WTC11 (cell line): ENCODE results near the gene SLC30A2. TPM values are rescaled to one million over a fixed set of nuclear protein-coding genes. Genes with fewer than 3 reads are reported as not detected.

Source experiments
- ATAC-seq: fragments of 200-7000 bp; cut with Tn5 transposase; 2 replicates; pipeline ENCODE4 v1.10.0; 2021; ENCODE audit warnings: mild to moderate bottlenecking, moderate library complexity
- CTCF ChIA-PET: fragments of 300-600 bp; sonication (Branson Sonifier 250); formaldehyde crosslinking; loops from one replicate; lab custom pipeline; 2021; ENCODE audit warnings: antibody characterized with exemption; lab: Charles Lee
- POLR2A ChIA-PET: fragments of 350-600 bp; sonication (Branson Sonifier 250); formaldehyde crosslinking; loops from one replicate; lab custom pipeline; 2021; ENCODE audit warnings: antibody characterized with exemption; lab: Charles Lee
- DNase-seq: peaks from one replicate; pipeline ENCODE4 v3.0.0; 2021; ENCODE audit warnings: low spot score
- H3K27ac Mint-ChIP-seq: 2 replicates; pipeline ENCODE4 v1.8.0; 2021; ENCODE audit warnings: mixed read lengths
- H3K27me3 Mint-ChIP-seq: 2 replicates; pipeline ENCODE4 v1.8.0; 2021; ENCODE audit warnings: low read depth, mild to moderate bottlenecking, moderate library complexity, mixed read lengths
- H3K36me3 Mint-ChIP-seq: 2 replicates; pipeline ENCODE4 v1.8.0; 2021; ENCODE audit warnings: mixed read lengths
- H3K4me1 Mint-ChIP-seq: 2 replicates; pipeline ENCODE4 v1.8.0; 2022; ENCODE audit warnings: mixed read lengths
- H3K4me3 Mint-ChIP-seq: 2 replicates; pipeline ENCODE4 v1.8.0; 2021; ENCODE audit warnings: mild to moderate bottlenecking, moderate library complexity, mixed read lengths
- H3K9me3 Mint-ChIP-seq: 2 replicates; pipeline ENCODE4 v1.8.0; 2021; ENCODE audit warnings: mixed read lengths
- CBFB ChIP-seq: sonication (generic); formaldehyde crosslinking; IDR thresholded peaks from 2 replicates; pipeline ENCODE4 v1.8.1; 2022; ENCODE audit warnings: mild to moderate bottlenecking, low read depth, missing genetic modification reagents
- ESRRA ChIP-seq: sonication (generic); formaldehyde crosslinking; IDR thresholded peaks from 2 replicates; pipeline ENCODE4 v1.8.1; 2022; ENCODE audit warnings: mild to moderate bottlenecking, missing genetic modification reagents, borderline replicate concordance
- NFATC4 ChIP-seq: fragments of 250-450 bp; sonication (Bioruptor Pico); IDR thresholded peaks from 2 replicates; pipeline ENCODE4 v1.9.0; 2021; ENCODE audit warnings: mild to moderate bottlenecking
- NFYB ChIP-seq: sonication (generic); formaldehyde crosslinking; conservative IDR thresholded peaks from 2 replicates; pipeline ENCODE4 v1.8.0; 2022; ENCODE audit warnings: low read depth, missing genetic modification reagents
- PREB ChIP-seq: sonication (generic); formaldehyde crosslinking; IDR thresholded peaks from 2 replicates; pipeline ENCODE4 v1.8.1; 2022; ENCODE audit warnings: mild to moderate bottlenecking, missing genetic modification reagents, moderate library complexity, borderline replicate concordance
- RELA ChIP-seq: sonication (generic); formaldehyde crosslinking; IDR thresholded peaks from 2 replicates; pipeline ENCODE4 v1.8.1; 2022; ENCODE audit warnings: missing genetic modification reagents, mild to moderate bottlenecking, borderline replicate concordance
- ZNF138 ChIP-seq: sonication (generic); formaldehyde crosslinking; conservative IDR thresholded peaks from 2 replicates; pipeline ENCODE4 v1.8.1; 2022; ENCODE audit warnings: mild to moderate bottlenecking, moderate library complexity, missing genetic modification reagents
- ZNF263 ChIP-seq: sonication (generic); formaldehyde crosslinking; IDR thresholded peaks from 2 replicates; pipeline ENCODE4 v1.8.1; 2022; ENCODE audit warnings: low read depth, mild to moderate bottlenecking, moderate library complexity, missing genetic modification reagents
- ZNF416 ChIP-seq: fragments of 250-450 bp; sonication (Bioruptor Pico); IDR thresholded peaks from 2 replicates; pipeline ENCODE4 v1.9.0; 2021; ENCODE audit warnings: mild to moderate bottlenecking, inconsistent platforms
- ZNF425 ChIP-seq: fragments of 250-450 bp; sonication (Bioruptor Pico); conservative IDR thresholded peaks from 2 replicates; pipeline ENCODE4 v1.9.0; 2021; ENCODE audit warnings: mild to moderate bottlenecking
- total RNA-seq: library from RNA; stranded (reverse); gene quantifications from 3 replicates; pipeline ENCODE4 v1.2.3, GENCODE V29; 2021
- TF ChIP-seq, protein P1 (sequence below): sonication (generic); formaldehyde crosslinking; IDR thresholded peaks from 2 replicates; pipeline ENCODE4 v1.8.0; 2023; ENCODE audit warnings: missing genetic modification reagents
- TF ChIP-seq, protein P2 (sequence below): fragments of 250-450 bp; sonication (Bioruptor Pico); IDR thresholded peaks from 2 replicates; pipeline ENCODE4 v1.8.0; 2021; ENCODE audit warnings: mild to moderate bottlenecking
- TF ChIP-seq, protein P3 (sequence below): sonication (generic); formaldehyde crosslinking; conservative IDR thresholded peaks from 2 replicates; pipeline ENCODE4 v1.8.1; 2023; ENCODE audit warnings: mild to moderate bottlenecking, low read depth, missing genetic modification reagents, moderate library complexity
- TF ChIP-seq, protein P4 (sequence below): sonication (generic); formaldehyde crosslinking; IDR thresholded peaks from 2 replicates; pipeline ENCODE4 v1.8.1; 2022; ENCODE audit warnings: mild to moderate bottlenecking, moderate library complexity, missing genetic modification reagents
- TF ChIP-seq, protein P5 (sequence below): fragments of 250-450 bp; sonication (Bioruptor Pico); IDR thresholded peaks from 2 replicates; pipeline ENCODE4 v1.9.0; 2021; ENCODE audit warnings: mild to moderate bottlenecking

Gene SLC30A2
- total RNA-seq, 1 experiment from 2014 or later = 0.15 TPM

DNA sequence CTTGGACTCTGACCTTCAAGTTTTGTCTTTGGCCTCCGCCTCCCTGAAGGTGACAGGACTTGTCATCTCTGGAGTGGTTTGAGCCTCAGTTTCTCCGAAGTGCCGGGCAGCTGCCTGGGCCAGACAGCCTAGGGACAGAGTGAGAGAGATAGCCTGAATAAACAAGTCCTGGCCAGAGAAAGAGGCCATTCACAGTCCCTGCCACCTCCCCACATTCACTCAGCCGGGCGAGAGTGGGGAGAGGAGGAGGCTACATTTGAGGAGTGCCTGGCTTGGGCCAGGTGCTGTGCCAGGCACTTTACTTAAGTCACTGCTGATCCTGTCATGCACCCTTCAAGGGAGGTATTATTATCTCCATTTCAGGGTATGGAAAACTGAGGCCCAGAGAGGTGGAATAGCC lies 20.9 kb downstream of the SLC30A2 start (continued):
- TF ChIP-seq PREB (CRISPR knock-in tag) (no peak), ZNF416 (CRISPR knock-in tag) (no peak), NFYB (no peak)
- TF ChIP-seq, protein P1, sequence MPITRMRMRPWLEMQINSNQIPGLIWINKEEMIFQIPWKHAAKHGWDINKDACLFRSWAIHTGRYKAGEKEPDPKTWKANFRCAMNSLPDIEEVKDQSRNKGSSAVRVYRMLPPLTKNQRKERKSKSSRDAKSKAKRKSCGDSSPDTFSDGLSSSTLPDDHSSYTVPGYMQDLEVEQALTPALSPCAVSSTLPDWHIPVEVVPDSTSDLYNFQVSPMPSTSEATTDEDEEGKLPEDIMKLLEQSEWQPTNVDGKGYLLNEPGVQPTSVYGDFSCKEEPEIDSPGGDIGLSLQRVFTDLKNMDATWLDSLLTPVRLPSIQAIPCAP (CRISPR knock-in tag) = no peak
- TF ChIP-seq, all 79 proteins: peak for 0

DNA sequence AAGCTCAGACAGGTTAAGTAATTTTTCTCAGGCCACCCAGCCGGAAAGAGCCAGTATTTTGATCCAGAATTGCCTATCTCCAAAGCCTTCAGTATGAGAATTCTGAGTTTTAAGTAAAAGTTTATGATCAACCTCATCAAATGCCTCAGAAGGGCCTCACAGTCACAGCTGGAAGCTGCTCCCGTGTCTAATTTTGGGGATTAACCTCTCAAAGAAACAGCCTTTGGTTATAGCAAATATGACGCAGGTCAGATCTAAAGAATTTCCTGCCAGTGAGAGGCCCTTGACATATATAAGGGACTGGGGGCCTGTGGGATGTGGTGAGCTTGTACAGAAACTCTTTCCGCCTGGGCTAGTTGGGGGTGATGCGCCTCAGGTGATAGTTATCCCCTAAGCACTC lies 22.1 kb downstream of the SLC30A2 start:
- ChIA-PET CTCF (interaction anchor here (1.4 to 1.8 kb wide), 2 partner anchors 12 to 13 kb away, joined by 3 to 9 read pairs; no protein-coding TSS in a partner anchor), POLR2A (interaction anchor here (1.0 kb wide), 1 partner anchor 71 kb away, joined by 3 read pairs; no protein-coding TSS in a partner anchor)
- Mint-ChIP-seq H3K4me3 (no peak overlapping the region), H3K4me1 (peaks cover 18% of the 10 kb centered on the region), H3K27me3 (no peaks in the 10 kb centered on the region; the same call in 1 of the 2 replicates), H3K9me3 (no peaks in the 10 kb centered on the region), H3K27ac (no peak overlapping the region), H3K36me3 (no peaks in the 10 kb centered on the region)
- no peak for DNase-seq
- ATAC-seq = no peak
- TF ChIP-seq RELA (no peak), NFATC4 (CRISPR knock-in tag) (no peak), ZNF263 (CRISPR knock-in tag) (no peak), CBFB (no peak)
- TF ChIP-seq, protein P2, sequence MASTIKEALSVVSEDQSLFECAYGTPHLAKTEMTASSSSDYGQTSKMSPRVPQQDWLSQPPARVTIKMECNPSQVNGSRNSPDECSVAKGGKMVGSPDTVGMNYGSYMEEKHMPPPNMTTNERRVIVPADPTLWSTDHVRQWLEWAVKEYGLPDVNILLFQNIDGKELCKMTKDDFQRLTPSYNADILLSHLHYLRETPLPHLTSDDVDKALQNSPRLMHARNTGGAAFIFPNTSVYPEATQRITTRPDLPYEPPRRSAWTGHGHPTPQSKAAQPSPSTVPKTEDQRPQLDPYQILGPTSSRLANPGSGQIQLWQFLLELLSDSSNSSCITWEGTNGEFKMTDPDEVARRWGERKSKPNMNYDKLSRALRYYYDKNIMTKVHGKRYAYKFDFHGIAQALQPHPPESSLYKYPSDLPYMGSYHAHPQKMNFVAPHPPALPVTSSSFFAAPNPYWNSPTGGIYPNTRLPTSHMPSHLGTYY (CRISPR knock-in tag) = no peak

DNA sequence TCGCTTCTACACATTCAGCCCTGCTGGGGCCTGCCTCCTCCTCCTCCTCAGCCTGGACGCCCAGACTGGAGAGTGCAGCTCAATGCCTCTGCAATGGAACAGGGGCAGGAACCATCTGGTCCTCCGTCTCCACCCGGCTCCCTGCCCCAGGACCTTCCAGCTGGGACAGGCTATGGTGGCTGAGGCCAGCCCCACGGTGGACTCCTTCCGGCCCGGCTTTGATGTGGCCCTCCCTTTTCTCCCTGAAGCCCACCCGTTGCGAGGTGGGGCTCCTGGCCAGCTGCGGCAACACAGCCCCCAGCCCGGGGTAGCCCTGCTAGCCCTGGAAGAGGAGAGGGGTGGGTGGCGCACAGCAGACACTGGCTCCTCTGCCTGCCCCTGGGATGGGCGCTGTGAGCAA lies 22.9 kb downstream of the SLC30A2 start:
- Mint-ChIP-seq H3K9me3 (no peaks in the 10 kb centered on the region), H3K4me3 (no peak overlapping the region), H3K36me3 (no peaks in the 10 kb centered on the region)
- CTCF ChIA-PET = interaction anchor here (1.1 to 4.3 kb wide), 5 partner anchors 11 to 127 kb away, joined by 3 to 27 read pairs (median 7); partner anchors contain the start of gene PAFAH2
- POLR2A ChIA-PET = no interaction called here
- TF ChIP-seq, protein P3, sequence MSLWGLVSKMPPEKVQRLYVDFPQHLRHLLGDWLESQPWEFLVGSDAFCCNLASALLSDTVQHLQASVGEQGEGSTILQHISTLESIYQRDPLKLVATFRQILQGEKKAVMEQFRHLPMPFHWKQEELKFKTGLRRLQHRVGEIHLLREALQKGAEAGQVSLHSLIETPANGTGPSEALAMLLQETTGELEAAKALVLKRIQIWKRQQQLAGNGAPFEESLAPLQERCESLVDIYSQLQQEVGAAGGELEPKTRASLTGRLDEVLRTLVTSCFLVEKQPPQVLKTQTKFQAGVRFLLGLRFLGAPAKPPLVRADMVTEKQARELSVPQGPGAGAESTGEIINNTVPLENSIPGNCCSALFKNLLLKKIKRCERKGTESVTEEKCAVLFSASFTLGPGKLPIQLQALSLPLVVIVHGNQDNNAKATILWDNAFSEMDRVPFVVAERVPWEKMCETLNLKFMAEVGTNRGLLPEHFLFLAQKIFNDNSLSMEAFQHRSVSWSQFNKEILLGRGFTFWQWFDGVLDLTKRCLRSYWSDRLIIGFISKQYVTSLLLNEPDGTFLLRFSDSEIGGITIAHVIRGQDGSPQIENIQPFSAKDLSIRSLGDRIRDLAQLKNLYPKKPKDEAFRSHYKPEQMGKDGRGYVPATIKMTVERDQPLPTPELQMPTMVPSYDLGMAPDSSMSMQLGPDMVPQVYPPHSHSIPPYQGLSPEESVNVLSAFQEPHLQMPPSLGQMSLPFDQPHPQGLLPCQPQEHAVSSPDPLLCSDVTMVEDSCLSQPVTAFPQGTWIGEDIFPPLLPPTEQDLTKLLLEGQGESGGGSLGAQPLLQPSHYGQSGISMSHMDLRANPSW (CRISPR knock-in tag) = no peak
- TF ChIP-seq, protein P4, sequence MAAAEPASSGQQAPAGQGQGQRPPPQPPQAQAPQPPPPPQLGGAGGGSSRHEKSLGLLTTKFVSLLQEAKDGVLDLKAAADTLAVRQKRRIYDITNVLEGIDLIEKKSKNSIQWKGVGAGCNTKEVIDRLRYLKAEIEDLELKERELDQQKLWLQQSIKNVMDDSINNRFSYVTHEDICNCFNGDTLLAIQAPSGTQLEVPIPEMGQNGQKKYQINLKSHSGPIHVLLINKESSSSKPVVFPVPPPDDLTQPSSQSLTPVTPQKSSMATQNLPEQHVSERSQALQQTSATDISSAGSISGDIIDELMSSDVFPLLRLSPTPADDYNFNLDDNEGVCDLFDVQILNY (CRISPR knock-in tag) = no peak
- TF ChIP-seq, protein P5, sequence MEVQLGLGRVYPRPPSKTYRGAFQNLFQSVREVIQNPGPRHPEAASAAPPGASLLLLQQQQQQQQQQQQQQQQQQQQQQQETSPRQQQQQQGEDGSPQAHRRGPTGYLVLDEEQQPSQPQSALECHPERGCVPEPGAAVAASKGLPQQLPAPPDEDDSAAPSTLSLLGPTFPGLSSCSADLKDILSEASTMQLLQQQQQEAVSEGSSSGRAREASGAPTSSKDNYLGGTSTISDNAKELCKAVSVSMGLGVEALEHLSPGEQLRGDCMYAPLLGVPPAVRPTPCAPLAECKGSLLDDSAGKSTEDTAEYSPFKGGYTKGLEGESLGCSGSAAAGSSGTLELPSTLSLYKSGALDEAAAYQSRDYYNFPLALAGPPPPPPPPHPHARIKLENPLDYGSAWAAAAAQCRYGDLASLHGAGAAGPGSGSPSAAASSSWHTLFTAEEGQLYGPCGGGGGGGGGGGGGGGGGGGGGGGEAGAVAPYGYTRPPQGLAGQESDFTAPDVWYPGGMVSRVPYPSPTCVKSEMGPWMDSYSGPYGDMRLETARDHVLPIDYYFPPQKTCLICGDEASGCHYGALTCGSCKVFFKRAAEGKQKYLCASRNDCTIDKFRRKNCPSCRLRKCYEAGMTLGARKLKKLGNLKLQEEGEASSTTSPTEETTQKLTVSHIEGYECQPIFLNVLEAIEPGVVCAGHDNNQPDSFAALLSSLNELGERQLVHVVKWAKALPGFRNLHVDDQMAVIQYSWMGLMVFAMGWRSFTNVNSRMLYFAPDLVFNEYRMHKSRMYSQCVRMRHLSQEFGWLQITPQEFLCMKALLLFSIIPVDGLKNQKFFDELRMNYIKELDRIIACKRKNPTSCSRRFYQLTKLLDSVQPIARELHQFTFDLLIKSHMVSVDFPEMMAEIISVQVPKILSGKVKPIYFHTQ (CRISPR knock-in tag) = no peak
- TF ChIP-seq NFYB (no peak), ESRRA (CRISPR knock-in tag) (no peak), ZNF425 (CRISPR knock-in tag) (no peak), ZNF138 (no peak)
- TF ChIP-seq, all 79 proteins: peak for 0
- Mint-ChIP-seq H3K4me1 (peaks cover 23% of the 10 kb centered on the region), H3K27me3 (no peaks in the 10 kb centered on the region; the same call in 1 of the 2 replicates), H3K27ac (no peak overlapping the region)
- no peak for ATAC-seq
- DNase-seq = no peak
